Keratinocyte (primary cell): ENCODE measurements around the gene THNSL1. TPM values are rescaled to one million over a fixed set of nuclear protein-coding genes. Genes with fewer than 3 reads are reported as not detected.

ENCODE experiments used
- DNase-seq: peaks from one replicate; pipeline ENCODE4 v3.0.0-alpha.2; 2011; ENCODE audit warnings: low read depth, missing footprints, low spot score
- FAIRE-seq: peaks from 2 replicates; lab custom pipeline; 2011; peaks lifted over from hg19 to GRCh38; lab: Jason Lieb, UNC
- H2AFZ ChIP-seq: 2 replicates; pipeline ENCODE4 v1.6.0; 2012; ENCODE audit warnings: low read length, control low read depth, inconsistent platforms; ENCODE audit not compliant: control insufficient read depth
- H3K27ac ChIP-seq: 2 replicates; pipeline ENCODE4 v1.5.1; 2011; ENCODE audit warnings: low read length; ENCODE audit not compliant: control insufficient read depth, insufficient read depth
- H3K27me3 ChIP-seq: 3 replicates; pipeline ENCODE4 v1.6.0; 2011; ENCODE audit warnings: low read length; ENCODE audit not compliant: control insufficient read depth, insufficient read depth; ENCODE audit errors: extremely low read depth
- H3K36me3 ChIP-seq, 2 experiments: 2 replicates in 1 of 2; 3 replicates in 1 of 2; pipeline ENCODE4 v1.5.1; 2011; ENCODE audit warnings: low read length in 2 of 2, mild to moderate bottlenecking in 1 of 2; ENCODE audit not compliant: control insufficient read depth in 2 of 2, insufficient read depth in 2 of 2; ENCODE audit errors: extremely low read depth in 1 of 2
- H3K4me1 ChIP-seq: 3 replicates; pipeline ENCODE4 v1.5.1; 2011; ENCODE audit warnings: low read length; ENCODE audit not compliant: control insufficient read depth, insufficient read depth; ENCODE audit errors: extremely low read depth
- H3K4me2 ChIP-seq: 3 replicates; pipeline ENCODE4 v1.6.0; 2011; ENCODE audit warnings: low read depth, low read length; ENCODE audit not compliant: control insufficient read depth, insufficient read depth; ENCODE audit errors: extremely low read depth
- H3K4me3 ChIP-seq, 3 experiments: fragments of 200-600 bp in 1 of 3; sonication (generic) in 1 of 3; 2 replicates in 2 of 3; 3 replicates in 1 of 3; pipeline ENCODE4 v1.5.1; 2011 to 2016; ENCODE audit warnings: low read length in 3 of 3, mild to moderate bottlenecking in 3 of 3, control low read depth in 2 of 3, inconsistent platforms in 1 of 3, low read depth in 1 of 3, mixed read lengths in 1 of 3, mixed run types in 1 of 3, moderate library complexity in 1 of 3; ENCODE audit not compliant: control insufficient read depth in 2 of 3, insufficient read depth in 2 of 3; ENCODE audit errors: extremely low read depth in 1 of 3
- H3K79me2 ChIP-seq: 2 replicates; pipeline ENCODE4 v1.6.0; 2012; ENCODE audit warnings: low read length; ENCODE audit not compliant: control insufficient read depth, insufficient read depth
- H3K9ac ChIP-seq: 3 replicates; pipeline ENCODE4 v1.6.0; 2011; ENCODE audit warnings: low read length; ENCODE audit not compliant: control insufficient read depth, insufficient read depth; ENCODE audit errors: extremely low read depth
- H3K9me1 ChIP-seq: 3 replicates; pipeline ENCODE4 v1.6.0; 2011; ENCODE audit warnings: low read length; ENCODE audit not compliant: control insufficient read depth, insufficient read depth; ENCODE audit errors: extremely low read depth
- H3K9me3 ChIP-seq: 2 replicates; pipeline ENCODE4 v1.5.1; 2012; ENCODE audit warnings: low read depth, low read length; ENCODE audit not compliant: control insufficient read depth
- H4K20me1 ChIP-seq: 3 replicates; pipeline ENCODE4 v1.6.0; 2011; ENCODE audit warnings: low read length; ENCODE audit not compliant: control insufficient read depth, insufficient read depth; ENCODE audit errors: extremely low read depth
- CTCF ChIP-seq, 3 experiments: IDR thresholded peaks in 1 of 3; conservative IDR thresholded peaks in 1 of 3; optimal IDR thresholded peaks in 1 of 3; 2 replicates in 2 of 3; 3 replicates in 1 of 3; pipeline versions ENCODE3 to v1.5.1; 2011; ENCODE audit warnings: low read length in 3 of 3, mild to moderate bottlenecking in 3 of 3, moderate library complexity in 2 of 3, control low read depth in 1 of 3, inconsistent platforms in 1 of 3; ENCODE audit not compliant: insufficient read depth in 2 of 3; ENCODE audit errors: extremely low read depth in 1 of 3
- EZH2 ChIP-seq: IDR thresholded peaks from one replicate; pipeline ENCODE4 v1.6.1; 2012; ENCODE audit warnings: inconsistent platforms, mild to moderate bottlenecking, low read length, moderate library complexity
- dilution Hi-C: fragments of 300-500 bp; cut with MboI; formaldehyde crosslinking; loops from one replicate; pipeline ENCODE4 v1.7.0; 2020; ENCODE audit warnings: low sequenced_read_pairs; ENCODE audit not compliant: extremely low pct_ligation_motif_present
- polyA minus RNA-seq, 3 experiments: library from RNA; depleted of rRNA, polyadenylated mRNA; stranded (reverse); fragments of >200 nt; gene quantifications; 1 replicate in 1 of 3; 2 replicates in 1 of 3; 3 replicates in 1 of 3; pipeline ENCODE4 v1.2.3, GENCODE V29; 2011
- polyA plus RNA-seq, 5 experiments: library from polyadenylated mRNA; depleted of rRNA in 3 of 5; stranded (reverse) in 3 of 5; stranded (forward) in 1 of 5; unstranded in 1 of 5; fragments of >200 nt; gene quantifications; 1 replicate in 1 of 5; 2 replicates in 3 of 5; 3 replicates in 1 of 5; pipeline versions ENCODE4 v1.2.1 to v1.2.3, GENCODE V29; 2011 to 2012; ENCODE audit warnings: missing spikeins in 2 of 5, low read depth in 1 of 5, low replicate concordance in 1 of 5

THNSL1 gene
- polyA plus RNA-seq (1.8 to 4.1 TPM (median 2.2 TPM) in 3 replicates), polyA minus RNA-seq (0.49 to 2.2 TPM (median 1.7 TPM) in 3 replicates)
- 3.5 TPM for polyA plus RNA-seq (2011; ENCODE audit: low read depth)
- polyA plus RNA-seq (2011; cell fraction: cytosol; rRNA removed): 1.3 and 3.4 TPM in 2 replicates
- 2.7 and 3.2 TPM in 2 replicates for polyA plus RNA-seq (2011; cell fraction: nucleus; rRNA removed)
- 2.3 and 2.8 TPM in 2 replicates for polyA plus RNA-seq (2012; ENCODE audit: low replicate concordance)
- polyA minus RNA-seq (2011; cell fraction: cytosol; rRNA and poly(A)+ RNA removed): 1.5 TPM
- 1.5 and 2.3 TPM in 2 replicates for polyA minus RNA-seq (2011; cell fraction: nucleus; rRNA and poly(A)+ RNA removed)

GRCh38 chr10:25016376-25017153, at the start of gene THNSL1:
THNSL1 (plus strand) TSS chr10:25016612; CDS start chr10:25023224, 6,612 bp downstream.
- peak within 1 kb of the TSS; percentile 53 to 83 (median 82) for H3K4me3 ChIP-seq
- peak; percentile 76 for DNase-seq
- peak within 1 kb of the TSS; percentile 93 for H2AFZ ChIP-seq
- dilution Hi-C loops: no loop called here
- H3K79me2 ChIP-seq: no peaks in the 10 kb centered on the region
- no peaks in the 10 kb centered on the region for H3K9me3 ChIP-seq
- no peaks in the 10 kb centered on the region for H4K20me1 ChIP-seq
- no peaks in the 10 kb centered on the region for H3K27me3 ChIP-seq
- peak within 1 kb of the TSS; percentile 88 for H3K9ac ChIP-seq
- H3K4me1 ChIP-seq: peaks cover 14% of the 10 kb centered on the region
- peak within 1 kb of the TSS; percentile 98 for H3K4me2 ChIP-seq
- H3K27ac ChIP-seq: peak within 1 kb of the TSS; percentile 94
- no peak for TF ChIP-seq EZH2
- no peak for TF ChIP-seq CTCF (optimal IDR thresholded peaks at IDR 0.05 in 1 of 3, IDR thresholded peaks at IDR 0.05 in 1 of 3, conservative IDR thresholded peaks at IDR 0.05 in 1 of 3; ENCODE audit: extremely low read depth in 1 of 3, insufficient read depth in 2 of 3, low read length in 3 of 3)
- no peaks in the 10 kb centered on the region for H3K9me1 ChIP-seq
- H3K36me3 ChIP-seq: no peaks in the 10 kb centered on the region
- FAIRE-seq: peak; percentile 79

GRCh38 chr10:24966962-24967481, 49.4 kb upstream of the THNSL1 start:
- FAIRE-seq: no peak

More at GRCh38 chr10:24966962-24967481, 49.4 kb upstream of the THNSL1 start:
- H3K4me2 ChIP-seq: no peak overlapping the region
- H3K9ac ChIP-seq: no peak overlapping the region
- H3K9me3 ChIP-seq: no peaks in the 10 kb centered on the region
- dilution Hi-C loops: no loop called here
- H3K9me1 ChIP-seq: no peaks in the 10 kb centered on the region
- H3K27me3 ChIP-seq: no peaks in the 10 kb centered on the region
- H2AFZ ChIP-seq: no peak overlapping the region
- peaks cover 10% of the 10 kb centered on the region for H3K4me1 ChIP-seq
- H3K27ac ChIP-seq: no peak overlapping the region
- TF ChIP-seq EZH2 (no peak), CTCF (optimal IDR thresholded peaks at IDR 0.05 in 1 of 3, IDR thresholded peaks at IDR 0.05 in 1 of 3, conservative IDR thresholded peaks at IDR 0.05 in 1 of 3; ENCODE audit: extremely low read depth in 1 of 3, insufficient read depth in 2 of 3, low read length in 3 of 3) (no peak)
- H4K20me1 ChIP-seq: no peaks in the 10 kb centered on the region
- no peak for DNase-seq
- H3K36me3 ChIP-seq: no peaks in the 10 kb centered on the region
- no peaks in the 10 kb centered on the region for H3K79me2 ChIP-seq
- no peak overlapping the region for H3K4me3 ChIP-seq
